Measurements from ENCODE around the gene ATG2A. TPM values are rescaled to one million over a fixed set of nuclear protein-coding genes. Genes with fewer than 3 reads are reported as not detected.
A peak's percentile ranks its signal among the peaks of the same experiment; 100 is the strongest.

ATG2A gene
- total and polyA plus RNA-seq, 5 donors: 13.3 to 17.9 (median 13.6) TPM

- Histone ChIP-seq H3K27me3 (ENCODE audit: control insufficient read depth, insufficient read depth) (no peaks in the 10 kb centered on the region), H3K4me1 (ENCODE audit: control insufficient read depth, insufficient read depth, low read length) (no peaks in the 10 kb centered on the region), H3K4me3 (ENCODE audit: low read length) (no peak overlapping the region), H3K9me3 (ENCODE audit: control insufficient read depth, low read length) (no peaks in the 10 kb centered on the region), H3K27ac (ENCODE audit: low read length) (no peak overlapping the region)
- DNase-seq (no peak), ATAC-seq (peak in 1 of 2 donors; percentile 10)
- intact Hi-C loops (cut with DNase I): no loop called here
- WGBS: 87% methylated on average over 10 of the region's 10 CpGs
These were observed 17.1 kb upstream of the ATG2A start for GRCh38 chr11:64933935-64934681.

DNA sequence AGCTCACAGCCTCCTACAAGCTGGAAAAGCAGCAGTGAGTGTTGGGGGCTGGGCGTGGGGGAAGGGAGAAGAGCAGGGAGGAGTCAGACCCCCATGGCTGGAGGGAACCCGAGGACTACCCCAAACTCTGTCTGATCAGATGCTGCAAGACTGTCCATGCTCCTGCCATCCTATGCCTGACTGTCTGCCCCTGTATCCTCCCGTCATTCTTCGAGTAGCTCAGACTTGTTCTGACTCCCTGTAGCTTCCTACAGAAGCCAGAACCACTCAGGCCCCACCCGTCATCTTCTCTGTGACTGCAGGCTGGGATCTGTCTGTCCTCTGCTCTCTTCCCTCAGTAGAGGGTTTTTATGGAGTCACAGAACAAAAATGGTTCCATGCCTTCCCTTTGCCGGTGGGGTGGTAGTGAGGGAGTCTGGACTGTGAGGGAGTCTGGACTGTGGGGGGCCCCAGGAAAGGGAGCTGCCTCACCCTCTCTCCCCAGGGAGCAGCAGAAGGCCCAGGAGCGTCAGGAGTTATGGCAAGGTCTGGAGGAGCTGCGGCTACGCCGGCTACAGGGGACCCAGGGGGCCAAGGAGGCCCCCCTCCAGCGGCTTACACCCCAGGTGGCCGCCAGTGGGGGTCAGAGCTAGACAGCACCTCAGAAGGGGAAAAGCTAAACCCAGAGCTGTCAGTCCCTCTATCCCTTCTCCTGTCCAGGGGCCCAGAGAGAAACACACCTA, 16.4 kb upstream of the ATG2A start:
- intact Hi-C loops (cut with DNase I): no loop called here
- whole genome bisulfite sequencing: 85% methylated on average over 12 of the region's 12 CpGs
- Histone ChIP-seq H3K4me1 (ENCODE audit: control insufficient read depth, insufficient read depth, low read length) (no peaks in the 10 kb centered on the region), H3K4me3 (ENCODE audit: low read length) (no peak overlapping the region), H3K27ac (ENCODE audit: low read length) (no peak overlapping the region), H3K27me3 (ENCODE audit: control insufficient read depth, insufficient read depth) (no peaks in the 10 kb centered on the region), H3K9me3 (ENCODE audit: control insufficient read depth, low read length) (no peaks in the 10 kb centered on the region)
- no peak for DNase-seq
- ATAC-seq: no peak

DNA sequence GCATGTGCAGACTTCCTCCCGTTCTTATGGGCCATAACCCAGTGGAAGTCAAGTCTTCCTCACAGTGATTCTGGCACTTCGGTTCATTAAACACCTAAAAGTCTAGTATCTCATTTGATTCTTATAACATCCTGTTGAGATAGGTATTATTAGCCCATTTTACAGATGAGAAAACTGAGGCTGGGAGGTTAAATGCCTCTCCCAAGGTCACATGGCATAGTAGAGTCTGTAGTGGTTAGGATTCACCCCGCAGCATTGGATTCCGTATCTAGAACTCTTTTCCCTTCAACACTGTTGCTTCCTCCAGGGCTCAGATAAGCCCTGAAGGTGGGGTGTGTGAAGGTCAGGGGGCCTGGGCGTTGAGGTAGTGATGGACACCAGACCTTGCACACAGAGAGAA, 15.3 kb upstream of the ATG2A start:
- no peak for DNase-seq
- intact Hi-C loops (cut with DNase I): no loop called here
- ATAC-seq: no peak

DNA sequence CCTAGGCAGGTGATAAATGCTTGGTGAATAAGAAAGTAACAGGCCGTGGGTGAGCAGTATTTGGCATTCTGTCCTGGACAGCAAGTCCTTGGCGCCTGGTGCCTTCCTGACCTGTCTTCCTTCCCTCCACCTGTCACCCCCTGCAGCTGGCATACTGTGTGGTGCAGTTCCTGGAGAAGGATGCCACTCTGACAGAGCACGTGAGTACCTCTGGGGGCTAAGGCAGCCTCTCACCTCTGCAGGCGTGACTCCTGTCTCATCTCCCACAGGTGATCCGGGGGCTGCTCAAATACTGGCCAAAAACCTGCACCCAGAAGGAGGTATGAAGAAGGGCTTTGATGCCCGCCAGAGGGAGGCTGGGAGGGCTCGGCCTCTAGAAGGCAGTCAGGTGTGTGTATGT, 14.3 kb upstream of the ATG2A start:
- no peaks in the 10 kb centered on the region for H3K27me3 ChIP-seq (ENCODE audit: control insufficient read depth, insufficient read depth)
- intact Hi-C loops (cut with DNase I): no loop called here
- H3K27ac ChIP-seq (ENCODE audit: low read length): no peak overlapping the region
- no peak for DNase-seq
- no peaks in the 10 kb centered on the region for H3K9me3 ChIP-seq (ENCODE audit: control insufficient read depth, low read length)
- no peaks in the 10 kb centered on the region for H3K4me1 ChIP-seq (ENCODE audit: control insufficient read depth, insufficient read depth, low read length)
- ATAC-seq: no peak
- no peak overlapping the region for H3K4me3 ChIP-seq (ENCODE audit: low read length)
- WGBS: 98% methylated on average over 7 of the region's 7 CpGs

More for the DNA sequence above, 15.3 kb upstream of the ATG2A start:
- Histone ChIP-seq H3K27ac (ENCODE audit: low read length) (no peak overlapping the region), H3K4me1 (ENCODE audit: control insufficient read depth, insufficient read depth, low read length) (no peaks in the 10 kb centered on the region), H3K9me3 (ENCODE audit: control insufficient read depth, low read length) (no peaks in the 10 kb centered on the region), H3K27me3 (ENCODE audit: control insufficient read depth, insufficient read depth) (no peaks in the 10 kb centered on the region), H3K4me3 (ENCODE audit: low read length) (no peak overlapping the region)
- WGBS: 87% methylated on average over 5 of the region's 5 CpGs

DNA sequence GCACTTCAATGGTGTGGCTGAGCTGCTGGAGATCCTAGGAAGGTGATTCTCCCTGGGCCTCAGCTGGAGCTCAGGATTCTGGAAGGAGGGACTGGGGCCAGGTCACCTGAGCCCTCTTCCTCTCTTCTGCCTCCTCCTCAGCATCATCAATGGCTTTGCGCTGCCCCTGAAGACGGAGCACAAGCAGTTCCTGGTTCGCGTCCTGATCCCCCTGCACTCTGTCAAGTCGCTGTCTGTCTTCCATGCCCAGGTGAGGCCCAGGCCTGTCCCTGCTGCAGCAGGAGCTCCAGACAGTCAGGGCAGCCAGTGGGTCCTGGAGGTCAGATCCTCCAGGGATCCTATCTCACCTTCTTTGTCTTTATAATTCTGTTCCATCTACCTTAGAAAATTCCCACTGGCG, 13.3 kb upstream of the ATG2A start:
- no peaks in the 10 kb centered on the region for H3K4me1 ChIP-seq (ENCODE audit: control insufficient read depth, insufficient read depth, low read length)
- H3K27me3 ChIP-seq (ENCODE audit: control insufficient read depth, insufficient read depth): no peaks in the 10 kb centered on the region
- DNase-seq (no peak), ATAC-seq (no peak)
- no peaks in the 10 kb centered on the region for H3K9me3 ChIP-seq (ENCODE audit: control insufficient read depth, low read length)
- H3K4me3 ChIP-seq (ENCODE audit: low read length): no peak overlapping the region
- 98% methylated on average over 6 of the region's 6 CpGs for WGBS
- intact Hi-C loops (cut with DNase I): no loop called here
- H3K27ac ChIP-seq (ENCODE audit: low read length): no peak overlapping the region

DNA sequence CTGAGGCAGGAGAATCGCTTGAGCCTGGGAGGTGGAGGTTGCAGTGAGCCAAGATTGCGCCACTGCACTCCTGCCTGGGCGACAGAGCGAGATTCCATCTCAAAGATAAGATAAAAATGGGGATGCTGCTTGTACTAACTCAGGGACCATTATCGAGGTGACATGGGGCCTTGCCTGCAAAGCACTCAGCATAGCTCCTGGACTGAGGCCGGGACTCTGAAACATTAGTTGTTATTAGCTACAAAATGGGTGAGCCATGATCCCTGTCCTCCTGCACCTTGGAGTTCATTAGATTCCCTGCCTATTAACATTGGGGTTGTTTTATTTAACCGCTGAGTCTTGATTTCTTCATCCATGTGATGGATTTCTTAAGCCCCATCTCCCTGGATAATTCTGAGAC, 12.6 kb upstream of the ATG2A start:
- WGBS: 92% methylated on average over 7 of the region's 7 CpGs
- H3K4me1 ChIP-seq (ENCODE audit: control insufficient read depth, insufficient read depth, low read length): no peaks in the 10 kb centered on the region
- H3K27me3 ChIP-seq (ENCODE audit: control insufficient read depth, insufficient read depth): no peaks in the 10 kb centered on the region
- intact Hi-C loops (cut with DNase I): loop anchor here in 1 of 4 donors (10.0 kb wide), 1 partner anchor 85 kb away; the partner anchor contains the start of gene ARL2
- H3K27ac ChIP-seq (ENCODE audit: low read length): no peak overlapping the region
- H3K9me3 ChIP-seq (ENCODE audit: control insufficient read depth, low read length): no peaks in the 10 kb centered on the region
- no peak for ATAC-seq
- H3K4me3 ChIP-seq (ENCODE audit: low read length): no peak overlapping the region
- DNase-seq: no peak

DNA sequence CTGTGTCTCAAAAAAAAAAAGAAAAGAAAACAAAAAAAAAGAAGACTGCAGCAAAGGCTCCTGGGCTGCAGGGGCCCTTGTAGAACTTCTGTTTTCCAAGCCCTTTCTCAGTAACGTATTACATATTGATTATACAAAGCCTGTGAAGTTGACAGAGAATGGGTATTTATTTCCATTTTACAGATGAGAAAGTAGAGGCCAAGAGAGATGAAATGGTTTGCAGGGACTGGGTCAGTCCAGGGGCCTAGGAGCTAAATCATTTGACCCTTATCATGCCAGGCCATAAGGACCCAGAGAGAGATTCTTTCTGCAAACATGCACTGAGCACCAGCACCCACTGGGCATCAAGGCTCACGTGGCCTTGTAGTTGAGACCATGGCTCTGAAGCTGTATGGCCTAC, 11.9 kb upstream of the ATG2A start:
- H3K4me3 ChIP-seq (ENCODE audit: low read length): no peak overlapping the region
- H3K27me3 ChIP-seq (ENCODE audit: control insufficient read depth, insufficient read depth): no peaks in the 10 kb centered on the region
- DNase-seq: no peak
- no peaks in the 10 kb centered on the region for H3K9me3 ChIP-seq (ENCODE audit: control insufficient read depth, low read length)
- ATAC-seq: no peak
- H3K4me1 ChIP-seq (ENCODE audit: control insufficient read depth, insufficient read depth, low read length): no peaks in the 10 kb centered on the region
- H3K27ac ChIP-seq (ENCODE audit: low read length): no peak overlapping the region
- 93% methylated on average over 2 of the region's 2 CpGs for WGBS
- intact Hi-C loops (cut with DNase I): loop anchor here in 1 of 4 donors (10.0 kb wide), 1 partner anchor 86 kb away; the partner anchor contains the start of gene ARL2

DNA sequence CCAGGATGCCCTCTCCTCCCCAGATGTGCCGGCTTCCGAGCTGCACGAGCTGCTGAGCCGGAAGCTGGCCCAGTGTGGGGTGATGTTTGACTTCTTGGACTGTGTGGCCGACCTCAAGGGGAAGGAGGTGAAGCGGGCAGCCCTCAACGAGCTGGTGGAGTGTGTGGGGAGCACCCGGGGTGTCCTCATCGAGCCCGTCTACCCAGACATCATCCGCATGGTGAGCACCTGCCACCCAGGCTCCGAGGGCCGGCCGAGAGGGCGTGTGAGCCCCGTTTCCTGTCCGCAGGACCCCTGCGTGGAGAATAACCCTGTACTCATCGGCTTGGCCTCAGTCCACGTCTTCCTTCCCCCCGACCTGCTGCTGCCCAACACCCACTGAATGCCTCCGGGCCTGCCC, 9.7 kb upstream of the ATG2A start:
- intact Hi-C loops (cut with DNase I): loop anchor here in 1 of 4 donors (10.0 kb wide), 1 partner anchor 88 kb away; the partner anchor contains the start of gene ARL2
- Histone ChIP-seq H3K9me3 (ENCODE audit: control insufficient read depth, low read length) (no peaks in the 10 kb centered on the region), H3K4me3 (ENCODE audit: low read length) (no peak overlapping the region), H3K27me3 (ENCODE audit: control insufficient read depth, insufficient read depth) (no peaks in the 10 kb centered on the region), H3K27ac (ENCODE audit: low read length) (no peak overlapping the region), H3K4me1 (ENCODE audit: control insufficient read depth, insufficient read depth, low read length) (no peaks in the 10 kb centered on the region)
- no peak for ATAC-seq
- DNase-seq: peak in 1 of 3 donors; percentile 51
- WGBS: 78% methylated on average over 22 of the region's 22 CpGs

DNA sequence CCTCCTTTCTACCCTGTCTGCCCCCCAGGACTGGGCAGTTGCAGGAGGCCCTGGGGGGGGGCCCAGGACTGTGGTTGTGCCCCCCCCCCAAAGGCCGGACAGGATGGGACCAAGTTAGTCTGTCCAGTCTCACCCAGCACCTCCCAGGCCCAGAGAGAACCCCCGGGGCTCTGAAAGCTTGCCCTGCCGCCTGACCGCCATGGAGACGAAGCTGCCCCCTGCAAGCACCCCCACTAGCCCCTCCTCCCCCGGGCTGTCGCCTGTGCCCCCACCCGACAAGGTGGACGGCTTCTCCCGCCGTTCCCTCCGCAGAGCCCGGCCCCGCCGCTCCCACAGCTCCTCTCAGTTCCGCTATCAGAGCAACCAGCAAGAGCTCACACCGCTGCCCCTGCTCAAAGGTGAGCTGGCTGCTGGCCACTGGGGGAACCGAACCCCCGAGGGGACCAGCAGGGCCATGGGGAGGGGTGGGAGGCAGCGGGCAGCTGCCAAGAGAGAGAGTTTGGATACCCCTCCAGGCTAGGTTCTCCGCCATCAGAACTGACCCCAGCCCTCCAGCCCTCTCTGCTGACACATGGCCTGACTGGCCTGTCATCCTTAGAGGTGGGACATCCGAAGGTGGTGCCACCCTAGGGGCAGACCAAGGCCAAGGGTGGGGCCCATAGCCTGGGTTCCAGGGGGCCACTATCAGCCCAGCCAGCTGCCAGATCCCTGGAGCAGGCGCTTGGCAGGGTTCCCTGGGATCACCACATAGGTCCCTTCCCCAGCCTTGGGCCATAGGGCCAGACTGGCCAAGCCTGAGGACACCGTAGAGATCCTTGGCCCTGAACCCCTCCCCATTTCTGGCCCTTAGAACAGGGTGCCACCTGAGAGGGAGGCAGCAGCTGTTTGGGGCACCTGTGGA, 8.8 kb upstream of the ATG2A start:
- DNase-seq: peak in 2 of 3 donors; percentile 49 to 71
- intact Hi-C loops (cut with DNase I): loop anchor here in 1 of 4 donors (10.0 kb wide), 1 partner anchor 89 kb away; the partner anchor contains the start of gene ARL2

GRCh38 chr11:64924910-64925284, 7.9 kb upstream of the ATG2A start:
- intact Hi-C loops (cut with DNase I): loop anchor here in 1 of 4 donors (10.0 kb wide), 1 partner anchor 90 kb away; the partner anchor contains the start of gene ARL2
- WGBS: under 1% methylated on average over 24 of the region's 24 CpGs
- Histone ChIP-seq H3K27me3 (ENCODE audit: control insufficient read depth, insufficient read depth) (no peaks in the 10 kb centered on the region), H3K9me3 (ENCODE audit: control insufficient read depth, low read length) (no peaks in the 10 kb centered on the region), H3K27ac (ENCODE audit: low read length) (no peak overlapping the region), H3K4me3 (ENCODE audit: low read length) (peak overlapping the region; percentile 75), H3K4me1 (ENCODE audit: control insufficient read depth, insufficient read depth, low read length) (no peaks in the 10 kb centered on the region)
- no peak for ATAC-seq
- no peak for DNase-seq

More for the DNA sequence above, 8.8 kb upstream of the ATG2A start:
- Histone ChIP-seq H3K4me3 (ENCODE audit: low read length) (peak overlapping the region; percentile 75), H3K9me3 (ENCODE audit: control insufficient read depth, low read length) (no peaks in the 10 kb centered on the region), H3K27me3 (ENCODE audit: control insufficient read depth, insufficient read depth) (no peaks in the 10 kb centered on the region), H3K27ac (ENCODE audit: low read length) (no peak overlapping the region), H3K4me1 (ENCODE audit: control insufficient read depth, insufficient read depth, low read length) (no peaks in the 10 kb centered on the region)
- 52% methylated on average over 24 of the region's 24 CpGs for WGBS
- ATAC-seq: no peak
